Activated CD8-positive, alpha-beta memory T cell treated with anti-CD3 and anti-CD28 coated beads for 48 hours (primary cell): ENCODE data around the gene ECI1.
"Not testable (repeated sequence)": the region's sequence is repeated elsewhere in the genome, so short reads cannot be mapped to it uniquely, and the experiment has no call there.

Source experiments
- DNase-seq, 3 experiments: peaks; one replicate each; pipeline ENCODE4 v3.0.0-alpha.2; 2020; ENCODE audit warnings: low read depth in 2 of 3, low spot score in 2 of 3

Gene ECI1

DNA sequence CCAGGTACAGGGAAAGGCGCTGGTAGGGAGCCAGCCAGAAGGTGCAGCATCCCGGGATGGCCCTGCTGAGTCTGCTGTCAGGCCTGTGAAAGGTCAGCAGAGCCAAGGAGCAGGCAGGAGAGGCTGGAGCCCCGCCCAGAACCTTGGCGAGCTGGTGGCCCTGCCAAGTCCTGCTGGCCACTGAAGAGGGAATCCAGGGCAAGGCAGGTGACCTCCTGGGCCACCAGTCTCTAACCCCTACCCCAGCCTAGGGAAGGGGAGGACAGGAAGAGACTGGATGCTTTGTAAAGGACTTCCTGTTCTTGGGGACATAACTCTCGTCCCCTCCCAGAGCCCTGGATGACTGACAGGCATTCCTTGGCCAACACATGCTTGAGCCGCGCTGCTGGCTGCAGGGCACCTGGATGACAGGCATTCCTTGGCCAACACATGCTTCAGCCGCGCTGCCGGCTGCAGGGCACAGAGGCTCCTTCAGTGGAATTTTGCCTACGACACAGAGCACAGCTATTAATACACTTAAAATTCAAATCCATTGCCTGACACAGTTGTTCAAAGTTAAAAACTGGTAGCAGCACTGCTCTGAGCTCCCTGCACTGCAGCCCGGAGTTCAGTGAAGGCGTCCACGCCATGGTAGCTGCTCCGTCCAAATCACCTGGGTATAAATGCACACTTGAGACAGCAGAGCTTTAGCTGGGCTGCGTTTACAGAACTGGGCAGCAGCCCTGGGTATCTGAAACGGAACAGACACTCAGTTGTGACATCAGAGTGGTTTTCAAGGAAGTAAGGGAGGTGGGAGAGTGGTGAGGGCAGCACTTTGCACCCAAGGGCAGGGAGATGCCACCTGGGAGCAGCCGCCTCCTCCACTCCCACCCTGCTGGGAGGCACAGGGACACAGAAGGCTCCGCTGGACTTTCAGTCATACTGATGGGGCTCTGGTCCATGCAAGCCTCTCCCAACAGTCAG, 38.7 kb downstream of the ECI1 start:
- no peak for DNase-seq

- no peak for DNase-seq
Observed at GRCh38 chr16:2211923-2212347, 39.5 kb downstream of the ECI1 start.

DNA sequence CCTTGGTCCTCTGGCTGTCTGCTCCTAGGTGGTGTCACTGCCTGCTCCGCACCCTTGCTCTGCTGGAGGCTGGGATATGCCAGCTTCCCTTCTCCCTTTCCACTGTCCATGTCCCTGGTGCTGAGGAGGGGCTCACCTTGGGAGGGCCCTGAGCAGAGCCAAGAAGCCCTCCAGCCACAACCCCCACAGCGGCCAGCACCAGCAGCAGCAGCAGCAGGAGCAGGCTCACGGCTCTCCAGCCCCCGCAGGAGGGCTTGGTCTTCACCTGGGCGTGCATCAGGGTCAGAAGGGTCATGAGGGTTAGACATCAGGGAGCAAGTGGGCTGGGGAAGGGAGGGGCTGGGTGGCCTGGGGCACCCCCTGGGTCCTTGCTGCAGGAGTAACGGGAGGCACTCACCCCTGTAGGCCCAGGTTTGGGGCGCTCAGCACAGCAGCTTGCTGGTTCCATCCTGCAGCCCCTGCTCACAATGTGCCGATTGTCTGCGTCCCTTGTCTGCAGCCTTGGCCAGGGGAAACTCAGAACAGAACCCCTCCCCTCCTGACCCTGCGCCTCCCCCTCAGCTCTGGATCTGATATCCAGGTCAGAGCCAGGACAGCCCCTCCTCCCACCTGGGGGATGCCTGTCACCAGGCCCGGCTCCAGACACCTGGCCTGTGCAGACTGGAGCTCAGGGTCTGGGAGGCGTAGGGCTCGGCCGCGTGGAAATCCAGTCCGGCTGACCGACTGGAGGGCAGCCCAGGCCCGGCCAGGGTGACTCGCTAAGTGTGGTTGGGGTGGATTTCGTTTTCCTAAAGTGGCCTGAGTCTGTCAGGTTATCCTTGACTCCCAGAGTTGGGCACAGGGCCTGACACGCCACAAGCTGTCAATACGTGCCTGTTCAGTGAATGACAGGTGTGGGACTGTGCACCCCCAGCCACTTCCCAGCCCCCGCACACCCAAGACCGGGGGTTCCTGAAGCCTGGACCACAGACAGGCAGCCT, 40.7 kb downstream of the ECI1 start, which contains the start of gene BRICD5:
Gene BRICD5 (minus strand): TSS at position 478 of the 980 bp plus-strand sequence. CDS start 30 bp downstream, at position 448.
- no peak for DNase-seq

- no peak for DNase-seq
Observed at GRCh38 chr16:2210009-2210332, 41.4 kb downstream of the ECI1 start.

DNA sequence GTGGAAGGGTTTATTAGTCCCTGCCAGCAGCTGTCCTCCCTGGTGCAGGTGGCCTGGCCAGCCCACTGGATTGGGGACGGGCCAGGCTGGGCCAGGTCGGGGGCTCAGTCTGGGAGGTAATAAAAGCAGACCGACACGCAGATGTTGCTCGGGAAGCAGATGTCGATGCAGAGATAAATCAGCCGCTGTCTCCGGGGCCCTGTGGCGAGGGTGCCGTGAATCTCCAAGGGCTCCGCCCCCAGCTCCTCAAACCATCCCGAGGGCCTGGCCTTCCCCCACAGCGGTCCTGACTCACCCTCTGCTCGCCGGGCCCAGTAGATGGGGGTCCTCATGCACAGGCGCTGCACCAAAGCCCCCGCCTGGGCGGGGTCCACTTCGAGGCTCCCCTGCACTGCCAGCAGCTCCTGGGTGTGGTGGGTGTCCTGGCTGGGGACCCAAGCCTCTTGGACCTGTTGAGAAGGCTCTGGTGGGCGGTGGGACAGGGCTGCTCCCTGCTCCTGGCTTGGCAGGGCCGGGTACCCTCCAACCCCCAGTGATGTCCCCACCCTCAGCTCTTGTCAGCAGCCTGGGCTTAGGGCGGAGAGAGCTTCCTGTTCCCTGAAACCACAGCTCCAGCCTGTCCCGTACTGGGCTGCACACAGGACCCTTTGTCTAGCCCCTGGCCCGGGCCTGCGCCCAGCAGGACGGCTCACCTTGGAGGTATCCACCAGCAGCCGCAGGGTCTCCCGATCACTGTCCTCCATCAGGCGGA, 42.0 kb downstream of the ECI1 start:
- no peak for DNase-seq

GRCh38 chr16:2208772-2209171, 42.6 kb downstream of the ECI1 start:
- DNase-seq = no peak

DNA sequence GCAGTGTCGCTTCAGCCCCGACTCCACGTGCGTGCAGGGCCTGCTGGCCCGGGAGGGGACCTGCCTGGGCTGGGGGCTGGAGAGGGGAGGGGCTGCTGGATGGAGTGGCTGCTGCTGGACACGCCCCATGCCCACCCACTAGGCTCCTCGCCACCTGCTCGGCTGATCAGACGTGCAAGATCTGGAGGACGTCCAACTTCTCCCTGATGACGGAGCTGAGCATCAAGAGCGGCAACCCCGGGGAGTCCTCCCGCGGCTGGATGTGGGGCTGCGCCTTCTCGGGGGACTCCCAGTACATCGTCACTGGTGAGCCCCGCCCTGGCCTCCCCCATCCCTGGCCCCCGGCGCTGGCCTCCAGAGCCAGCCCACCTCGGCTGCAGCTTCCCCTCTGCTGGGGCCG, 43.1 kb downstream of the ECI1 start:
- no peak for DNase-seq

DNA sequence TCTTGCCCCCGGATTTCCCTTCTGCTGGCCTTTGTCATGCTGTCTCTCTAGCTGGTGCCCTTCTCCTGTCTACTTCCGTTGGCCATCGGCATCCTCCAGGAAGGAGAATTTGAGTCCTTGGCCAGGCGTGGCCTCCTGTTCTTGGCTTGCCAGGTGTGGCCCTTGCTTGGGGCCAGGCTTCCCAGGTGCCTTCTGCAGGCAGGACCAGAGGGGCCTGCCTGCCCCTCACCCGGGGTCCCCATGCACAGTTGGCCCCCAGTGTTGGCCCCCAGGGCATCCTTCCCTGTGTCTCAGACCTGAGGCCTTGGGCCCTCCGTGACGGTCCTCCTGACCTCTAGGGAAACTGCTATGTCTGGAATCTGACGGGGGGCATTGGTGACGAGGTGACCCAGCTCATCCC, 43.5 kb downstream of the ECI1 start:
- DNase-seq = no peak

GRCh38 chr16:2206780-2207433, 44.5 kb downstream of the ECI1 start:
- DNase-seq = no peak

DNA sequence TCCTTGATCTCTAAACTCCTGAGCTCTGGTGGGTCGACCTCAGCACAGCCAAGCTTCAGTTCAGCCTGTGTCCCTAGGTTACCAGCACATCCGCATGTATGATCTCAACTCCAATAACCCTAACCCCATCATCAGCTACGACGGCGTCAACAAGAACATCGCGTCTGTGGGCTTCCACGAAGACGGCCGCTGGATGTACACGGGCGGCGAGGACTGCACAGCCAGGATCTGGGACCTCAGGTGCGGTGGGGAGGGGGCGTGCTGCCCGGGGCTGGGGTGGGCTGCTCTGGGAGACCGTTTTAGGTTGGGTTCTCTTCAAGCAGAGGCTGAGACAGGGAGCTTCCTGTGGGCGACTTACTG, 45.0 kb downstream of the ECI1 start:
- no peak for DNase-seq

DNA sequence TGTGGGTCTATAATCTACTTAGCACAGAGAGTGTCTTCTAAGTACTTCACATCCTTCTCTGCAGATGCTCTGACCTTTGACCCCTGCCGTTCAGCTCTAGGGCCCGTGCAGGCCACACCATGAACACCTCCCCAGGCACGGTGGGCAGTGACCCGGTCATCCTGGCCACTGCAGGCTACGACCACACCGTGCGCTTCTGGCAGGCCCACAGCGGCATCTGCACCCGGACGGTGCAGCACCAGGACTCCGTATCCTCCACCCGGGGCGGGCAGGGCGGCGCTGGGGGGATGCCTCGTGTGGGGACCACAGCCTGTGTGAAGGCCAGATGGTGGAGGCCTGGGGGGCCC, 45.4 kb downstream of the ECI1 start:
- no peak for DNase-seq

DNA sequence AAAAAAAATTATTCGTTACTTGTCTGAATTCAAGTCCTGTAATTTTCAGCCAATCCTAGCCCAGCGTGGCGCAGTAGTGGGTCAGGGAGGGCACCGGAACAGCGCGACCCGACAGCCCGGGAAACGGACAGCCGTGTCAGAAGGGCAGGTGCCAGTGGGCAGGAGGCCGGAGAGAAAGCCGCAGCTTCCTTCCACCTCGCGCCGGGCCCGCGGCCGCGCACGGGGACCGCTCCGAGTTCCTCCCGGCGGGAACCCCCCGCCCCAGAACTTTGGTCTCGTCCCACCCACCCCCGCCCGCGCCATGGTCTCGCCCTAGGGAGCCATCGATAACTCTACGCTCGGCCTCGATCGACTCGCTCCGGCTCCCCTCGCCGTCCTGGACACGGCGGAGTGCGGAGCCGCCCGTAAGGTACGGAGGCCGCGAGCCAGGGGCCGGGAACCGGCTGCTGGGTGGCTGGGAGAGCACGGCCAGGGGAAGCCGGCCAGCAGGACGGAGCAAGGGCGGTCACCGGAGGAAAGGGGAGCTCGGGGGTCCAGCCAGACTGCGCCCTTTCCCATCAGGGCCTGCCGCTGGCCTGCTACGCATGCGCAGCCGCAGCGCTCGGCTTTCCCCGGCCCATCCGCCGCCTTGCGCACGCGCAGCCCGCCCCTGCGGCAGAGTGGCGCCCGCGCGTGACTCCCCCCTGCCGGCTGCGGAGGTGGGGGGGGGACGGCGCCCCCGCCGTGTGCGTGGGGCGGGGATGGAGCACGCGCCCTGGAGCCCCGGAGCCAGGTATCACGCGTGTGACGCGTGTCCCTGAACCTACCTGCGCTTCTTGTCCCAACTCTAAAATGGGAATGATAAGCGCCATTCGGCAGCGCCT, 46.1 kb downstream of the ECI1 start, which contains the start of gene MLST8:
Gene MLST8 (plus strand): TSS at position 351 of the 863 bp plus-strand sequence. CDS start 632 bp downstream, outside the sequence.
- DNase-seq = peak; percentile 68 to 88 (median 85)

DNA sequence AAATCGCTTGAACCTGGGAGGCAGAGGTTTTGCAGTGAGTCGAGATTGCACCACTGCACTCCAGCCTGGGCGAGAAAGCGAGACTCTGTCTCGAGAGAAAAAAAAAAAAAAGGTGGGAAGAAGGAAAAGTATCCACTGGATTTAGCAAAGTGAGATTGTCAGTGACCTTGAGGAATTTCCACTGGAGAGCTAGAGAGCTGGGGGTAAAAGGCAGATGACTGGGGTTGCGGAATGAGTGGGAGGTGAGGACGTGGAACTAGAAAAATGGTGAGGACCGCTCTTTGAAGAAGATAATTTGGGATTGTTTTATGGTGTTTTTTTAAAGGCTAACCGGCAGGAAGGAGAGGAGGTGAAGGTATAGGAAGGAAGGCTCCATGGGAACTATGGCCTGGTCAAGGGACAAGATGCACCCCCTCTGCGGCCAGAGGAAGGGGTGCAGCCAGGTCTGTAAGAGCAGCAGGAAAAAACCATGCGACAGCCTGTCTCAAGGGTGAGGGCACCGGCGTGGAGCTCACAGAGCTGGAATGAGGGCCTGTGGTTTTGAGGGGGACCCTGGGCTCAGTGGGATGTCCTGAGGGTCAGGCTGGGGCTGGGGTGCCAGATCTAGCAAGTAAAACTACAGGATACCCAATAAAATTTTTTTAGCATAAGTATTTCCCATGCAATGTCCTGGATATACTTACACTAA, 46.8 kb downstream of the ECI1 start:
- DNase-seq = no peak

GRCh38 chr16:2203119-2203688, 48.2 kb downstream of the ECI1 start:
- DNase-seq = not testable (repeated sequence)

DNA sequence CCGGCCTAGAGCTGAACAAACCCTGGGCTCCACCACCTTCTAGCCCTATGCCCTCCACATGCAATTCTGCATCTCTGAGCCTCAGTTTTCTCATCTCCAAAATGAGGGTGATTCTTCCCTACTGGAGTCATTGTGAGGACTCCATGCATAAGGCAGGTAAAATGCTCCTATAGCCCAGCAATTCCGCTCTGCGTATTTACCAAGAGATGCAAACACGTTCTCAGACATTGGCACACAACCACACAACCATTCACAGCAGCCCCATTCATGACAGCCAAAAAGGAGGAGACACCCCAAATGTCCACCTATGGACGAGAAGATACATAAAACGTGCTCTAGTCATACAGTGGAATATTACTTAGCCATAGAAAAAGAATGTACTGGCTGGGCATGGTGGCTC, 51.1 kb downstream of the ECI1 start:
- DNase-seq = no peak

DNA sequence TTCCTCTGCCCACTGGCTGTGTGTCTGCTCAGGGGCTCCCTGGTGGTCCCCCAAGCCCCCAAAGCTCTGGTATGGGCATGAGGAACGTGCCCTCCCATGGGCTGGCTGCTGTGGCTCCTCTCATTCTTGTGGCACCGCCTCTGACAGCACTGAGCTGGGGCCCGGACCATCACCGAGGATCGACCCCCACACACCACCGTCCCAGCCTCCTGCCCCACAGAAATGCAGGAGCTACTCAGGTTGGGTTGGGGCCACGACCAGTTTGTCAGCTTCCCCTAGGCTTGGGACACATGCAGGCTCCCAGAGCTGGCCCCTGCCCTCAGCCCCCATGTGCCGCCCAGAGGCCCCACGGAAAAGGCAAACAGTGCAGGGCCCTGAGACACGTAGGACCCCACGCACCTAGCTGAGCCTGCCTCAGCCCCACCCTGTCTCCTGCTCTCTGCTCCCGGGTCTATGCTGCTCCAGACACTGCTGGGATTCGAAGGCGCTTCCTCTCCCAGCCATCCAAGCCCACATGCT, 51.7 kb downstream of the ECI1 start:
- DNase-seq = no peak

DNA sequence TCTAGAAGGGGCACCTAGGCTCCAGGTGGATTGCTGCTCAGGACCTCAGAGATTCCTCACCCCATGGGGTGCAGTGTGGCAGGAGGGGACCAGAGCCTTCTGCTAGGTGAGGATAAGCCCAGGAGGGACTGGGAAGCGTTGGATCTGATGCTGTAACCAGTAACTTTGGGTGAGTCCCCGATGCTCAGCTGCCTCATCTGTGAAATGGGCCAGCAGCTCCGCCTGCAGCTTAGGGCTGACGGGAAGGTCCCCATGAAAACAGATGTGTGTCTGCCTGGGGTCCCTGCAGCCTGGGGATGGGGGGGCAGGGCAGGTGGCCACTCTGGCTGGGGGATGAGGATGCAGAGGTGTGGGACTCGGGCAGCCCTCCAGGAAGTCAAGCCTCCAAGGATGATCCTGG, 52.3 kb downstream of the ECI1 start:
- DNase-seq = no peak

DNA sequence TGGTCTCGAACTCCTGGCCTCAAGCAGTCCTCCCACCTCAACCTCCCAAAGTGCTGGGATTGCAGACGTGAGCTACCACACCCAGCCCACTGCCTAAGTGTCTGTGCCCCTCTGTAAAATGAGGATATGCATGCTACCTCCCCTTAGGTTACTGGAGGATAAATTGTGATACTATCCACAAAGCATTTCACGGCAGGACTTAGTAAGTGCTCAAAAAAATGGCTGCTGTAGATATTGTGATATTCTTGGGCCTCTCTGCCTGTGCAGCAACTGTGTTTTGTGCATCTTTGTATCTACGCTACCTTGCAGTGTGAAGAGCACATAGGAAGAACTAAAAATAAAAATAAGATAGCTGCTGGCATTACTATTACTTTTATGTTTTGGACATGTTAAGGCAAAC, 53.1 kb downstream of the ECI1 start:
- DNase-seq = no peak
